H1 (cell line): ENCODE measurements around the gene ASTN2. TPM values are rescaled to one million over a fixed set of nuclear protein-coding genes. Genes with fewer than 3 reads are reported as not detected.

Experiments used
- EGR1 ChIP-seq: IDR thresholded peaks from 2 replicates; pipeline ENCODE4 v1.6.1; 2011; ENCODE audit warnings: low read depth, low read length, borderline replicate concordance
- MAFK ChIP-seq: IDR thresholded peaks from 2 replicates; pipeline ENCODE4 v1.6.1; 2012; ENCODE audit warnings: low read depth, mild to moderate bottlenecking, improper control_type of control experiment, low read length
- RBBP5 ChIP-seq: IDR thresholded peaks from 2 replicates; pipeline ENCODE4 v1.7.1; 2012; ENCODE audit warnings: low read depth, mild to moderate bottlenecking, inconsistent platforms, low read length, moderate library complexity, borderline replicate concordance
- RXRA ChIP-seq: IDR thresholded peaks from 2 replicates; pipeline ENCODE4 v1.6.1; 2011; ENCODE audit warnings: low read depth, mild to moderate bottlenecking, low read length, moderate library complexity; ENCODE audit not compliant: insufficient read depth
- SAP30 ChIP-seq: fragments of 300-600 bp; sonication (generic); IDR thresholded peaks from 2 replicates; pipeline ENCODE4 v1.7.1; 2012; ENCODE audit warnings: low read length, moderate library complexity, mild to moderate bottlenecking, inconsistent platforms; ENCODE audit not compliant: insufficient read depth, insufficient replicate concordance
- SUZ12 ChIP-seq: fragments of 200-600 bp; sonication (generic); IDR thresholded peaks from 2 replicates; pipeline ENCODE4 v1.6.1; 2012; ENCODE audit warnings: mild to moderate bottlenecking, inconsistent platforms, low read length, moderate library complexity, mixed read lengths
- TAF1 ChIP-seq: IDR thresholded peaks from 2 replicates; pipeline ENCODE4 v1.6.1; 2011; ENCODE audit warnings: mild to moderate bottlenecking, low read depth, low read length
- polyA plus RNA-seq, 7 experiments: library from polyadenylated mRNA; depleted of rRNA in 3 of 7; stranded (reverse) in 5 of 7; unstranded in 2 of 7; fragments of >200 nt in 5 of 7; fragments of 200-250 nt in 2 of 7; gene quantifications; 1 replicate in 5 of 7; 2 replicates in 1 of 7; 4 replicates in 1 of 7; pipeline versions ENCODE4 v1.2.1 to v1.2.3, GENCODE V29; 2011 to 2013; ENCODE audit warnings: missing spikeins in 2 of 7, mixed read lengths in 2 of 7
- total RNA-seq: library from RNA; stranded (reverse); fragmentation: NEBNext Ultra II Directional; extraction: Animal tissue kit (Norgen Biotek cat#: 25700); gene quantifications from 2 replicates; pipeline ENCODE4 v1.2.1, GENCODE V29; 2021

The ASTN2 gene
- total and polyA plus RNA-seq, 2 of the 8 experiments (the other 6 are each of a cell fraction or from before 2014, with no cell fraction given): 8.2 to 13.7 TPM

DNA sequence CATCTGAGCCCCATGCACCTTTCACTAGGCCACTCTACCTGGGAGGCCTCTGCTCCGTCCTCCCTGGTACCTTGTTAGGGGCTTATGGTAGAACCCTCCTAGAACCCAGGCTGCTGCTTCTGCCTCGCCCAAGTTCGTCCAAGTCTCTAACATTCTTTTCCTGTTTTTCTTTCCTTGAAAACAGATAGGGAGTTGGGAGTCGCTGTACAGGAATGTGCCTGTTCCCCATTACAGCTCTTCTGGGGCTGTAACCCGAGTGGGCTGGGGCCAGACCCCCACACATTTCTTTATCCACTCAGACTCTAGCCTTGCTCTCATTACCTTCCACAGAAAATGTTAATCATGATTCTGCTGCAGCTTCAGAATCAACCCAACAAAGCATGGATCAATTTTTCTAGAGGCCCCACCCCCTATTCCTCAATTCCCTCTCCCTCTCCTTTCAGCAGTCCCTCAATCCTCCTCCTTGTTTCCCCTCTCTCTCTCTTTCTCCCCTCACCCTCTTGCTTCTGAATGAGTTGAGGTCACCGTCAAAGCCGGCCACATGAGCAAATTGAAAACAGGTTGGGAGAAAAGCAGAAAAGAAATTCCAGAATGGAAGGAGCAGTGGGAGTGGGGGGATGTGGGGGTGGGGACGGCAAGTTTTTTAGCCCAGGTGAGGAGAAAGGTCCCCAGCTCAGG is 921.5 kb downstream of the ASTN2 start (continued):
- TF ChIP-seq MAFK (no peak), RXRA (no peak), EGR1 (no peak), RBBP5 (no peak), TAF1 (no peak), SUZ12 (no peak), SAP30 (no peak)
